ENCODE results near the gene RAC3. TPM values are rescaled to one million over a fixed set of nuclear protein-coding genes. Genes with fewer than 3 reads are reported as not detected.

Gene RAC3
- total RNA-seq, 2 experiments from 2014 or later, result 3.3 to 5.3 TPM

DNA sequence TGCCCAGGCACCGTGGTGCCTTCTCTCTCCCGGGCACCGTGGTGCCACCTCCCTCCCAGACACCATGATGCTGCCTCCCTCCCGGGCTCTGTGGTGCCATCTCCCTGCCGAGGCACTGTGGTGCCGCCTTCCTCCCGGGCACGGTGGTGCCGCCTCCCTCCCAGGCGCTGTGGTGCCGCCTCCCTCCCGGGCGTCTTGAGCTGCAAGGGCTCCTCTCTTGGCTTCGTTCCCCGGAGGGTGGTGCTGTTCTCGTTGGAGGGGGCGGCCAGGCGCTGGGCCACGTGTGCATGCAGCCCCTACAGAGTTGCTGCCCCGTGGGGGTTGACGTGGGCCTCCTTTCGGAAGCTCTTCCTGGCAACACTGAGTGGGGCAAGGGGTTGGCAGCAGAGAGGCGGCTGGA, 17.0 kb upstream of the RAC3 start:
- no peak overlapping the region for H3K4me3 Mint-ChIP-seq
- no peaks in the 10 kb centered on the region for H3K36me3 Mint-ChIP-seq (ENCODE audit: low read depth)
- no peaks in the 10 kb centered on the region for H3K4me1 ChIP-seq (ENCODE audit: insufficient read depth, low read length)
- no peaks in the 10 kb centered on the region for H3K27me3 Mint-ChIP-seq
- DNase-seq (no peak), ATAC-seq (ENCODE audit: poor library complexity) (no peak)
- no peak overlapping the region for H3K27ac ChIP-seq (ENCODE audit: low read depth in 1 of 2, low read length in 2 of 2)
- ChIA-PET CTCF (no interaction called here), POLR2A (no interaction called here)
- no peaks in the 10 kb centered on the region for H3K9me3 Mint-ChIP-seq
- H3K4me3 ChIP-seq (ENCODE audit: low read length), result no peak overlapping the region
- H3K36me3 ChIP-seq (ENCODE audit: insufficient read depth, low read length), result peaks cover 11% of the 10 kb centered on the region
- H3K4me1 Mint-ChIP-seq (ENCODE audit: low read depth), result no peaks in the 10 kb centered on the region
- no peaks in the 10 kb centered on the region for H3K27me3 ChIP-seq (ENCODE audit: control insufficient read depth in 1 of 2, insufficient read depth in 2 of 2, low read length in 2 of 2)
- H3K27ac Mint-ChIP-seq, result no peak overlapping the region
- TF ChIP-seq, protein P1, sequence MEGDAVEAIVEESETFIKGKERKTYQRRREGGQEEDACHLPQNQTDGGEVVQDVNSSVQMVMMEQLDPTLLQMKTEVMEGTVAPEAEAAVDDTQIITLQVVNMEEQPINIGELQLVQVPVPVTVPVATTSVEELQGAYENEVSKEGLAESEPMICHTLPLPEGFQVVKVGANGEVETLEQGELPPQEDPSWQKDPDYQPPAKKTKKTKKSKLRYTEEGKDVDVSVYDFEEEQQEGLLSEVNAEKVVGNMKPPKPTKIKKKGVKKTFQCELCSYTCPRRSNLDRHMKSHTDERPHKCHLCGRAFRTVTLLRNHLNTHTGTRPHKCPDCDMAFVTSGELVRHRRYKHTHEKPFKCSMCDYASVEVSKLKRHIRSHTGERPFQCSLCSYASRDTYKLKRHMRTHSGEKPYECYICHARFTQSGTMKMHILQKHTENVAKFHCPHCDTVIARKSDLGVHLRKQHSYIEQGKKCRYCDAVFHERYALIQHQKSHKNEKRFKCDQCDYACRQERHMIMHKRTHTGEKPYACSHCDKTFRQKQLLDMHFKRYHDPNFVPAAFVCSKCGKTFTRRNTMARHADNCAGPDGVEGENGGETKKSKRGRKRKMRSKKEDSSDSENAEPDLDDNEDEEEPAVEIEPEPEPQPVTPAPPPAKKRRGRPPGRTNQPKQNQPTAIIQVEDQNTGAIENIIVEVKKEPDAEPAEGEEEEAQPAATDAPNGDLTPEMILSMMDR (IDR thresholded peaks at IDR 0.05), result no peak
- H3K9me3 ChIP-seq (ENCODE audit: control insufficient read depth in 1 of 2, insufficient read depth in 1 of 2, low read length in 2 of 2), result no peaks in the 10 kb centered on the region
- intact Hi-C loops (cut with DNase I, micrococcal nuclease), result no loop called here

DNA sequence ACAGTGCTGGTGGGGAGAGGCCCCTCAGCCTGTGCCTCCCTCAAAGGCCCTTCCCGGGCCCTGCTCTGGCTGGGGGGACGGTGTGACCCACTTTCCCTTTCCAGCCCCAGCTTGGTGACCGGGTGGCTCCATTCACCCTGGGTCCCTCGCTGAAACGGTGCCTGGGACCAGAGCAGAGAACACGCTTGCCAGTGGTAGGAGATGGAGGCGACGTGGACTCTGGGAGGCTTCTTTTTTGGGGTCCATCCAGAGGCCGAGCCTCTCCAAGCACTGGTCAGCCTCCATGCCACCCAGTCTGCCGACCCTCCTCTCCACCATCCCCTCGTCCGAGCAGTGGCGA, 16.5 kb upstream of the RAC3 start:
- Mint-ChIP-seq H3K27ac (no peak overlapping the region), H3K4me1 (ENCODE audit: low read depth) (no peaks in the 10 kb centered on the region), H3K36me3 (ENCODE audit: low read depth) (no peaks in the 10 kb centered on the region), H3K4me3 (no peak overlapping the region), H3K27me3 (no peaks in the 10 kb centered on the region), H3K9me3 (no peaks in the 10 kb centered on the region)
- no peak for DNase-seq
- Histone ChIP-seq H3K36me3 (ENCODE audit: insufficient read depth, low read length) (peaks cover 11% of the 10 kb centered on the region), H3K9me3 (ENCODE audit: control insufficient read depth in 1 of 2, insufficient read depth in 1 of 2, low read length in 2 of 2) (no peaks in the 10 kb centered on the region), H3K4me1 (ENCODE audit: insufficient read depth, low read length) (peaks cover 3% of the 10 kb centered on the region), H3K27ac (ENCODE audit: low read depth in 1 of 2, low read length in 2 of 2) (no peak overlapping the region), H3K4me3 (ENCODE audit: low read length) (no peak overlapping the region), H3K27me3 (ENCODE audit: control insufficient read depth in 1 of 2, insufficient read depth in 2 of 2, low read length in 2 of 2) (no peaks in the 10 kb centered on the region)
- intact Hi-C loops (cut with DNase I, micrococcal nuclease), result no loop called here
- CTCF ChIA-PET, result no interaction called here
- no peak for ATAC-seq (ENCODE audit: poor library complexity)
- POLR2A ChIA-PET, result no interaction called here
- TF ChIP-seq, protein P1 (IDR thresholded peaks at IDR 0.05), result no peak

GRCh38 chr17:82015311-82015971, 16.0 kb upstream of the RAC3 start:
- H3K27ac Mint-ChIP-seq, result no peak overlapping the region

More at GRCh38 chr17:82015311-82015971, 16.0 kb upstream of the RAC3 start:
- TF ChIP-seq, protein P1 (IDR thresholded peaks at IDR 0.05), result no peak
- no peaks in the 10 kb centered on the region for H3K36me3 Mint-ChIP-seq (ENCODE audit: low read depth)
- no peak overlapping the region for H3K4me3 ChIP-seq (ENCODE audit: low read length)
- H3K27ac ChIP-seq (ENCODE audit: low read depth in 1 of 2, low read length in 2 of 2), result no peak overlapping the region
- no peaks in the 10 kb centered on the region for H3K9me3 ChIP-seq (ENCODE audit: control insufficient read depth in 1 of 2, insufficient read depth in 1 of 2, low read length in 2 of 2)
- no peaks in the 10 kb centered on the region for H3K9me3 Mint-ChIP-seq
- no peak overlapping the region for H3K4me3 Mint-ChIP-seq
- ChIA-PET CTCF (interaction anchor here (1.3 kb wide), 1 partner anchor 56 kb away, joined by 4 read pairs; no protein-coding TSS in a partner anchor), POLR2A (interaction anchor here (1.1 kb wide), 1 partner anchor 56 kb away, joined by 5 read pairs; no protein-coding TSS in a partner anchor)
- H3K36me3 ChIP-seq (ENCODE audit: insufficient read depth, low read length), result peaks cover 11% of the 10 kb centered on the region
- H3K27me3 Mint-ChIP-seq, result no peaks in the 10 kb centered on the region
- peaks cover 7% of the 10 kb centered on the region for H3K4me1 ChIP-seq (ENCODE audit: insufficient read depth, low read length)
- H3K27me3 ChIP-seq (ENCODE audit: control insufficient read depth in 1 of 2, insufficient read depth in 2 of 2, low read length in 2 of 2), result no peaks in the 10 kb centered on the region
- H3K4me1 Mint-ChIP-seq (ENCODE audit: low read depth), result no peaks in the 10 kb centered on the region
- DNase-seq, result no peak
- intact Hi-C loops (cut with DNase I, micrococcal nuclease), result no loop called here
- no peak for ATAC-seq (ENCODE audit: poor library complexity)

All from CD4-positive, alpha-beta T cell (primary cell).